ENCODE measurements around the gene SHD. TPM values are rescaled to one million over a fixed set of nuclear protein-coding genes. Genes with fewer than 3 reads are reported as not detected.

Gene SHD
- total RNA-seq, 2 experiments from 2014 or later = not detected

- Mint-ChIP-seq H3K36me3 (ENCODE audit: low read depth) (no peaks in the 10 kb centered on the region), H3K27me3 (no peaks in the 10 kb centered on the region)
- CTCF ChIA-PET = no interaction called here
These were observed 13.4 kb downstream of the SHD start for GRCh38 chr19:4292515-4292914.

GRCh38 chr19:4294389-4294788 is 15.3 kb downstream of the SHD start:
- Mint-ChIP-seq H3K27ac (no peak overlapping the region), H3K36me3 (ENCODE audit: low read depth) (no peaks in the 10 kb centered on the region), H3K4me1 (peaks cover 11% of the 10 kb centered on the region), H3K4me3 (no peak overlapping the region), H3K27me3 (no peaks in the 10 kb centered on the region), H3K9me3 (no peaks in the 10 kb centered on the region)
- CTCF ChIA-PET = interaction anchor here (1.2 to 1.8 kb wide), 3 partner anchors 27 to 106 kb away, joined by 3 to 4 read pairs (median 4); partner anchors contain the start of gene SH3GL1
- no peak for DNase-seq
- POLR2A ChIA-PET = no interaction called here

More at GRCh38 chr19:4292515-4292914, 13.4 kb downstream of the SHD start:
- POLR2A ChIA-PET = no interaction called here
- Mint-ChIP-seq H3K4me3 (no peak overlapping the region), H3K4me1 (no peaks in the 10 kb centered on the region), H3K27ac (no peak overlapping the region), H3K9me3 (no peaks in the 10 kb centered on the region)
- DNase-seq = no peak

- Mint-ChIP-seq H3K9me3 (no peaks in the 10 kb centered on the region), H3K27ac (no peak overlapping the region), H3K4me1 (peaks cover 19% of the 10 kb centered on the region), H3K36me3 (ENCODE audit: low read depth) (peaks cover 3% of the 10 kb centered on the region), H3K27me3 (no peaks in the 10 kb centered on the region), H3K4me3 (no peak overlapping the region)
- ChIA-PET POLR2A (no interaction called here), CTCF (interaction anchor here (0.9 to 1.6 kb wide), 5 partner anchors 10 to 104 kb away, joined by 3 to 6 read pairs (median 4); partner anchors contain the start of gene SH3GL1)
- no peak for DNase-seq
These were observed 17.1 kb downstream of the SHD start for GRCh38 chr19:4295972-4296771.

- CTCF ChIA-PET = interaction anchor here (0.6 to 1.3 kb wide), 4 partner anchors 21 to 402 kb away, joined by 3 read pairs; partner anchors contain the start of gene SH3GL1
- H3K27ac Mint-ChIP-seq = peak overlapping the region; percentile 33
- H3K9me3 Mint-ChIP-seq = no peaks in the 10 kb centered on the region
- H3K4me1 Mint-ChIP-seq = peaks cover 35% of the 10 kb centered on the region
- no peaks in the 10 kb centered on the region for H3K27me3 Mint-ChIP-seq
- POLR2A ChIA-PET = interaction anchor here (0.9 kb wide), 1 partner anchor 51 kb away, joined by 6 read pairs; the partner anchor contains the start of gene YJU2
- no peak for DNase-seq
- no peak overlapping the region for H3K4me3 Mint-ChIP-seq
- H3K36me3 Mint-ChIP-seq (ENCODE audit: low read depth) = peaks cover 3% of the 10 kb centered on the region
These were observed 19.1 kb downstream of the SHD start for GRCh38 chr19:4297901-4298809.

GRCh38 chr19:4298810-4299550 is 19.9 kb downstream of the SHD start:
- Mint-ChIP-seq H3K4me3 (no peak overlapping the region), H3K27me3 (no peaks in the 10 kb centered on the region), H3K9me3 (no peaks in the 10 kb centered on the region), H3K36me3 (ENCODE audit: low read depth) (peaks cover 3% of the 10 kb centered on the region), H3K27ac (peak overlapping the region; percentile 33), H3K4me1 (peaks cover 42% of the 10 kb centered on the region)
- no peak for DNase-seq
- CTCF ChIA-PET = interaction anchor here (0.6 to 1.3 kb wide), 4 partner anchors 21 to 403 kb away, joined by 3 read pairs; partner anchors contain the start of genes SH3GL1 and YJU2
- POLR2A ChIA-PET = interaction anchor here (0.7 to 0.9 kb wide), 2 partner anchors 52 to 65 kb away, joined by 3 to 6 read pairs; partner anchors contain the start of gene YJU2

- H3K36me3 Mint-ChIP-seq (ENCODE audit: low read depth) = peaks cover 3% of the 10 kb centered on the region
- H3K27ac Mint-ChIP-seq = peak overlapping the region; percentile 98
- ChIA-PET POLR2A (no interaction called here), CTCF (no interaction called here)
- peak overlapping the region; percentile 64 for H3K4me3 Mint-ChIP-seq
- no peaks in the 10 kb centered on the region for H3K9me3 Mint-ChIP-seq
- no peaks in the 10 kb centered on the region for H3K27me3 Mint-ChIP-seq
- no peak for DNase-seq
- peaks cover 51% of the 10 kb centered on the region for H3K4me1 Mint-ChIP-seq
These were observed 21.5 kb downstream of the SHD start for GRCh38 chr19:4300589-4300988.

- no peak for DNase-seq
- ChIA-PET POLR2A (no interaction called here), CTCF (interaction anchor here (1.3 kb wide), 1 partner anchor 32 kb away, joined by 4 read pairs; no protein-coding TSS in a partner anchor)
- peak overlapping the region; percentile 98 for H3K27ac Mint-ChIP-seq
- peak overlapping the region; percentile 91 for H3K4me3 Mint-ChIP-seq
- H3K9me3 Mint-ChIP-seq = no peaks in the 10 kb centered on the region
- H3K4me1 Mint-ChIP-seq = peaks cover 54% of the 10 kb centered on the region
- H3K36me3 Mint-ChIP-seq (ENCODE audit: low read depth) = peaks cover 3% of the 10 kb centered on the region
- no peaks in the 10 kb centered on the region for H3K27me3 Mint-ChIP-seq
These were observed 22.6 kb downstream of the SHD start for GRCh38 chr19:4301590-4302242.

GRCh38 chr19:4302243-4302640 is 23.2 kb downstream of the SHD start, which contains the start of gene TMIGD2:
Gene TMIGD2 (minus strand): TSS chr19:4302389. CDS start chr19:4302385, 4 bp downstream.
- peak; percentile 42 for DNase-seq
- ChIA-PET CTCF (interaction anchor here (0.8 to 1.3 kb wide), 3 partner anchors 18 to 35 kb away, joined by 3 to 4 read pairs (median 4); no protein-coding TSS in a partner anchor), POLR2A (no interaction called here)
- peak within 1 kb of the TSS; percentile 91 for H3K4me3 Mint-ChIP-seq
- H3K9me3 Mint-ChIP-seq = no peaks in the 10 kb centered on the region
- peaks cover 54% of the 10 kb centered on the region for H3K4me1 Mint-ChIP-seq
- H3K36me3 Mint-ChIP-seq (ENCODE audit: low read depth) = peaks cover 3% of the 10 kb centered on the region
- peak within 1 kb of the TSS; percentile 98 for H3K27ac Mint-ChIP-seq
- H3K27me3 Mint-ChIP-seq = no peaks in the 10 kb centered on the region

- ChIA-PET POLR2A (interaction anchor here (0.7 kb wide), 1 partner anchor 214 kb away, joined by 3 read pairs; no protein-coding TSS in a partner anchor), CTCF (no interaction called here)
- DNase-seq = no peak
- Mint-ChIP-seq H3K4me3 (peak overlapping the region; percentile 68), H3K9me3 (no peaks in the 10 kb centered on the region), H3K27me3 (no peaks in the 10 kb centered on the region), H3K36me3 (ENCODE audit: low read depth) (peaks cover 5% of the 10 kb centered on the region), H3K4me1 (peaks cover 46% of the 10 kb centered on the region), H3K27ac (peak overlapping the region; percentile 82)
These were observed 24.9 kb downstream of the SHD start for GRCh38 chr19:4303819-4304537.

GRCh38 chr19:4304538-4305256 is 25.6 kb downstream of the SHD start, which contains the start of gene FSD1:
Gene FSD1 (plus strand): TSS chr19:4304598. CDS start chr19:4304747, 149 bp downstream.
- CTCF ChIA-PET = interaction anchor here (2.4 kb wide), 1 partner anchor 9 kb away, joined by 6 read pairs; no protein-coding TSS in a partner anchor
- peaks cover 5% of the 10 kb centered on the region for H3K36me3 Mint-ChIP-seq (ENCODE audit: low read depth)
- peak; percentile 76 for DNase-seq
- peaks cover 41% of the 10 kb centered on the region for H3K4me1 Mint-ChIP-seq
- H3K9me3 Mint-ChIP-seq = no peaks in the 10 kb centered on the region
- H3K27me3 Mint-ChIP-seq = no peaks in the 10 kb centered on the region
- POLR2A ChIA-PET = interaction anchor here (0.7 kb wide), 1 partner anchor 213 kb away, joined by 3 read pairs; no protein-coding TSS in a partner anchor
- peak within 1 kb of the TSS; percentile 68 for H3K4me3 Mint-ChIP-seq
- H3K27ac Mint-ChIP-seq = peak within 1 kb of the TSS; percentile 82
